GM23338 (cell line): Measurements from ENCODE around the gene FOXP4.

Experiments
- JUNB ChIP-seq: IDR thresholded peaks from one replicate; pipeline ENCODE4 v1.6.1; 2016; ENCODE audit warnings: antibody characterized with exemption; ENCODE audit not compliant: unreplicated experiment
- TF ChIP-seq, protein P1 (sequence below), 2 experiments: fragments of 200-600 bp in 1 of 2; sonication (generic) in 1 of 2; conservative IDR thresholded peaks; 2 replicates each; pipeline versions ENCODE4 v1.5.1 to v1.6.1; 2016 to 2017; ENCODE audit warnings: antibody characterized with exemption in 2 of 2, low read depth in 2 of 2, mild to moderate bottlenecking in 2 of 2, moderate library complexity in 1 of 2

DNA sequence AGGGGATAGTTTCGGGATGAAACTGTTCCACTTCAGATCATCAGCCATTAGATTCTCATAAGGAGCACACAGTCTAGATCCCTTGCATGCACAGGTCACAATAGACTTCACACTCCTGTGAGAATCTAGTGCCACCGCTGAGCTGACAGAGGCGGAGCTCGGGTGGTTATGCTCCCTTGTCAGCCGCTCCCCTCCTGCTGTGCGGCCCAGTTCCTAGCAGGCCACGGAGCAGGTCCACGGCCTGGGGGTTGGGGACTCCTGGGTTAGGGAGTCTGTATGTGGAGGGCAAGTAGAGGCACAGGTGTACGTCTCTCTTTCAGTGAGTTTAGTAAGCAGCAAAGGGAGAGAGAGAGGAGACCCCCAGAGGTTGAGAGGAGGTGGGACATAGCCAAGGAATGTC, 61.6 kb downstream of the FOXP4 start:
- TF ChIP-seq, protein P1, sequence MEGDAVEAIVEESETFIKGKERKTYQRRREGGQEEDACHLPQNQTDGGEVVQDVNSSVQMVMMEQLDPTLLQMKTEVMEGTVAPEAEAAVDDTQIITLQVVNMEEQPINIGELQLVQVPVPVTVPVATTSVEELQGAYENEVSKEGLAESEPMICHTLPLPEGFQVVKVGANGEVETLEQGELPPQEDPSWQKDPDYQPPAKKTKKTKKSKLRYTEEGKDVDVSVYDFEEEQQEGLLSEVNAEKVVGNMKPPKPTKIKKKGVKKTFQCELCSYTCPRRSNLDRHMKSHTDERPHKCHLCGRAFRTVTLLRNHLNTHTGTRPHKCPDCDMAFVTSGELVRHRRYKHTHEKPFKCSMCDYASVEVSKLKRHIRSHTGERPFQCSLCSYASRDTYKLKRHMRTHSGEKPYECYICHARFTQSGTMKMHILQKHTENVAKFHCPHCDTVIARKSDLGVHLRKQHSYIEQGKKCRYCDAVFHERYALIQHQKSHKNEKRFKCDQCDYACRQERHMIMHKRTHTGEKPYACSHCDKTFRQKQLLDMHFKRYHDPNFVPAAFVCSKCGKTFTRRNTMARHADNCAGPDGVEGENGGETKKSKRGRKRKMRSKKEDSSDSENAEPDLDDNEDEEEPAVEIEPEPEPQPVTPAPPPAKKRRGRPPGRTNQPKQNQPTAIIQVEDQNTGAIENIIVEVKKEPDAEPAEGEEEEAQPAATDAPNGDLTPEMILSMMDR (conservative IDR thresholded peaks at IDR 0.05; ENCODE audit: low read depth in 2 of 2) = no peak
- TF ChIP-seq JUNB = no peak
